Measurements from ENCODE around the gene IL23R.

IL23R gene

GRCh38 chr1:67224856-67225255 lies 58.6 kb downstream of the IL23R start:
- H3K4me3 ChIP-seq, result no peak overlapping the region
- no peak overlapping the region for H3K27ac ChIP-seq

- no peak overlapping the region for H3K4me3 ChIP-seq
- H3K27ac ChIP-seq, result peak overlapping the region in 2 of 21 experiments; percentile 9 to 17
These were observed 60.4 kb downstream of the IL23R start for GRCh38 chr1:67226688-67227087.

GRCh38 chr1:67227196-67227595 lies 60.9 kb downstream of the IL23R start:
- Histone ChIP-seq H3K27ac (peak overlapping the region in 1 of 21 experiments; percentile 9), H3K4me3 (no peak overlapping the region)

- H3K4me3 ChIP-seq, result no peak overlapping the region
- no peak overlapping the region for H3K27ac ChIP-seq
These were observed 62.5 kb downstream of the IL23R start for GRCh38 chr1:67228791-67229190.

GRCh38 chr1:67230539-67230938 lies 64.3 kb downstream of the IL23R start:
- peak overlapping the region in 3 of 21 experiments; percentile 51 to 55 (median 55) for H3K27ac ChIP-seq
- H3K4me3 ChIP-seq, result no peak overlapping the region

- Histone ChIP-seq H3K4me3 (no peak overlapping the region), H3K27ac (no peak overlapping the region)
These were observed 70.0 kb downstream of the IL23R start for GRCh38 chr1:67236277-67236676.

- H3K4me3 ChIP-seq, result no peak overlapping the region
- H3K27ac ChIP-seq, result no peak overlapping the region
These were observed 73.5 kb downstream of the IL23R start for GRCh38 chr1:67239738-67240137.

GRCh38 chr1:67241200-67241746 lies 75.0 kb downstream of the IL23R start:
- H3K27ac ChIP-seq, result no peak overlapping the region
- no peak overlapping the region for H3K4me3 ChIP-seq

- no peak overlapping the region for H3K27ac ChIP-seq
- H3K4me3 ChIP-seq, result no peak overlapping the region
These were observed 75.8 kb downstream of the IL23R start for GRCh38 chr1:67242016-67242415.

- no peak overlapping the region for H3K27ac ChIP-seq
- H3K4me3 ChIP-seq, result no peak overlapping the region
These were observed 83.9 kb downstream of the IL23R start for GRCh38 chr1:67250051-67250653.

GRCh38 chr1:67256291-67257172 lies 90.3 kb downstream of the IL23R start:
- H3K4me3 ChIP-seq, result no peak overlapping the region
- no peak overlapping the region for H3K27ac ChIP-seq

- no peak overlapping the region for H3K4me3 ChIP-seq
- H3K27ac ChIP-seq, result no peak overlapping the region
These were observed 90.9 kb downstream of the IL23R start for GRCh38 chr1:67257173-67257535.

- Histone ChIP-seq H3K27ac (no peak overlapping the region), H3K4me3 (no peak overlapping the region)
These were observed 95.4 kb downstream of the IL23R start for GRCh38 chr1:67261680-67262079.

- Histone ChIP-seq H3K27ac (no peak overlapping the region), H3K4me3 (no peak overlapping the region)
These were observed 96.5 kb downstream of the IL23R start for GRCh38 chr1:67262735-67263134.

GRCh38 chr1:67264152-67264551 lies 97.9 kb downstream of the IL23R start:
- no peak overlapping the region for H3K27ac ChIP-seq
- no peak overlapping the region for H3K4me3 ChIP-seq

GRCh38 chr1:67264899-67265298 lies 98.6 kb downstream of the IL23R start:
- Histone ChIP-seq H3K4me3 (no peak overlapping the region), H3K27ac (no peak overlapping the region)

- H3K4me3 ChIP-seq, result no peak overlapping the region
- no peak overlapping the region for H3K27ac ChIP-seq
These were observed 102.8 kb downstream of the IL23R start for GRCh38 chr1:67269061-67269460.

- no peak overlapping the region for H3K4me3 ChIP-seq
- H3K27ac ChIP-seq, result peak overlapping the region in 1 of 21 experiments; percentile 27
These were observed 104.3 kb downstream of the IL23R start for GRCh38 chr1:67270541-67270940.

- no peak overlapping the region for H3K4me3 ChIP-seq
- no peak overlapping the region for H3K27ac ChIP-seq
These were observed 107.3 kb downstream of the IL23R start for GRCh38 chr1:67273591-67273990.

- Histone ChIP-seq H3K27ac (no peak overlapping the region), H3K4me3 (no peak overlapping the region)
These were observed 108.5 kb downstream of the IL23R start for GRCh38 chr1:67274623-67275325.
